Sigmoid colon (tissue), 4 donors: ENCODE measurements around the gene CDH23.

Experiments used
- EP300 ChIP-seq, 4 donors: sonication (generic); formaldehyde crosslinking; IDR thresholded peaks; one replicate each; pipeline ENCODE4 v1.6.1; 2017; ENCODE audit warnings: antibody characterized with exemption in 4 of 4
- POLR2AphosphoS5 ChIP-seq, 4 donors: sonication (generic); formaldehyde crosslinking; IDR thresholded peaks; one replicate each; pipeline ENCODE4 v1.6.1; 2017; ENCODE audit warnings: antibody characterized with exemption in 4 of 4
- TF ChIP-seq, protein P1 (sequence below), 4 experiments: fragments of 450-650 bp in 3 of 4; fragments of 200-600 bp in 1 of 4; IDR thresholded peaks; one replicate each; pipeline ENCODE4 v1.5.1; 2016 to 2019; ENCODE audit warnings: antibody characterized with exemption in 4 of 4, mild to moderate bottlenecking in 3 of 4, moderate library complexity in 2 of 4

DNA sequence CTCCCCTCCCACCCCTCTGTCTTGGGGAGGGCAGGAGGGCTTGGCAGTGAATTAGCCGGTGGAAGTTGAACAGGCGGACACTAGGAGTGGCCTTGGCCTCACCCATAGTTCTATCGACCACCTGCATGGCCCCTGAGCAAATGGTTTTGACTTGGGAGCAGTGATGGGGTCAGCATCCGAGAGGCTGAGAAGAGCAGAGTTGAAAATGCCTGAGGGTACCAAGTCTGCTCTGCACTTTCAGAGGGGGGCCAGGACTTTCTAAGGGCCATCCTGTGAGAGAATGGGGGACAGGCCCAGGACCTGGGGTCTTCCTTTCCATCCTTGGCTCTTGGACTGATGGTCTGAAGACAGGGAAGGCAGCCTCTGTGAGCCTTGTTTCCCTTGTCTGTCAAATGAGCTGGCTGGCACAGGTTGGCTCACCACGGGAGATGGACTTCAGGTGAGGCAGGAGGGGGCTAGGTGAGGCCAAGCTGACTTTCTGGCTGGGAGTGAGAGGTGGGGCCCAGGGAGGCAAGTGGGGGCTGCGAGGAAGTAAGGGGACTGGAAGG, 29.4 kb downstream of the CDH23 start:
- TF ChIP-seq, protein P1, sequence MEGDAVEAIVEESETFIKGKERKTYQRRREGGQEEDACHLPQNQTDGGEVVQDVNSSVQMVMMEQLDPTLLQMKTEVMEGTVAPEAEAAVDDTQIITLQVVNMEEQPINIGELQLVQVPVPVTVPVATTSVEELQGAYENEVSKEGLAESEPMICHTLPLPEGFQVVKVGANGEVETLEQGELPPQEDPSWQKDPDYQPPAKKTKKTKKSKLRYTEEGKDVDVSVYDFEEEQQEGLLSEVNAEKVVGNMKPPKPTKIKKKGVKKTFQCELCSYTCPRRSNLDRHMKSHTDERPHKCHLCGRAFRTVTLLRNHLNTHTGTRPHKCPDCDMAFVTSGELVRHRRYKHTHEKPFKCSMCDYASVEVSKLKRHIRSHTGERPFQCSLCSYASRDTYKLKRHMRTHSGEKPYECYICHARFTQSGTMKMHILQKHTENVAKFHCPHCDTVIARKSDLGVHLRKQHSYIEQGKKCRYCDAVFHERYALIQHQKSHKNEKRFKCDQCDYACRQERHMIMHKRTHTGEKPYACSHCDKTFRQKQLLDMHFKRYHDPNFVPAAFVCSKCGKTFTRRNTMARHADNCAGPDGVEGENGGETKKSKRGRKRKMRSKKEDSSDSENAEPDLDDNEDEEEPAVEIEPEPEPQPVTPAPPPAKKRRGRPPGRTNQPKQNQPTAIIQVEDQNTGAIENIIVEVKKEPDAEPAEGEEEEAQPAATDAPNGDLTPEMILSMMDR (IDR thresholded peaks at IDR 0.05) = no peak
- TF ChIP-seq EP300 (IDR thresholded peaks at IDR 0.05) (no peak), POLR2AphosphoS5 (IDR thresholded peaks at IDR 0.05) (no peak)
